ENCODE data around the gene CYP27C1.

Gene CYP27C1

GRCh38 chr2:127150996-127151395, 69.1 kb downstream of the CYP27C1 start:
- Histone ChIP-seq H3K9ac (ENCODE audit: low read depth, low read length, poor library complexity, severe bottlenecking) (no peak overlapping the region), H3K4me3 (ENCODE audit: low read length, poor library complexity, severe bottlenecking) (no peak overlapping the region), H3K9me3 (ENCODE audit: insufficient read depth, low read depth, low read length) (peaks cover 7% of the 10 kb centered on the region; the same call in 1 of the 2 replicates), H3K4me2 (ENCODE audit: low read depth, low read length, poor library complexity, severe bottlenecking) (no peak overlapping the region), H2AFZ (ENCODE audit: low read length) (no peak overlapping the region), H3K4me1 (ENCODE audit: insufficient read depth, low read length, poor library complexity, severe bottlenecking) (no peaks in the 10 kb centered on the region), H3K36me3 (ENCODE audit: insufficient read depth, low read length) (no peaks in the 10 kb centered on the region), H3K9me2 (replicated peaks; ENCODE audit: low read depth, low read length) (no peaks in the 10 kb centered on the region), H4K20me1 (ENCODE audit: insufficient read depth, low read length, poor library complexity, severe bottlenecking) (no peaks in the 10 kb centered on the region), H3F3A (ENCODE audit: low read depth) (no peaks in the 10 kb centered on the region), H3K79me2 (ENCODE audit: insufficient read depth, low read length) (no peaks in the 10 kb centered on the region), H3K27me3 (ENCODE audit: insufficient read depth, low read length, poor library complexity, severe bottlenecking) (no peaks in the 10 kb centered on the region)
- TF ChIP-seq EZH2phosphoT487 (IDR thresholded peaks at IDR 0.05; ENCODE audit: borderline replicate concordance) (no peak), CTCF (conservative IDR thresholded peaks at IDR 0.05; ENCODE audit: low read length) (no peak)

GRCh38 chr2:127149384-127149783, 70.7 kb downstream of the CYP27C1 start:
- H3K9ac ChIP-seq (ENCODE audit: low read depth, low read length, poor library complexity, severe bottlenecking), result no peak overlapping the region
- no peaks in the 10 kb centered on the region for H3K79me2 ChIP-seq (ENCODE audit: insufficient read depth, low read length)
- H3K4me2 ChIP-seq (ENCODE audit: low read depth, low read length, poor library complexity, severe bottlenecking), result no peak overlapping the region
- no peak overlapping the region for H3K4me3 ChIP-seq (ENCODE audit: low read length, poor library complexity, severe bottlenecking)
- H2AFZ ChIP-seq (ENCODE audit: low read length), result no peak overlapping the region
- H3K27me3 ChIP-seq (ENCODE audit: insufficient read depth, low read length, poor library complexity, severe bottlenecking), result no peaks in the 10 kb centered on the region
- H3F3A ChIP-seq (ENCODE audit: low read depth), result no peaks in the 10 kb centered on the region
- no peaks in the 10 kb centered on the region for H3K36me3 ChIP-seq (ENCODE audit: insufficient read depth, low read length)
- H3K4me1 ChIP-seq (ENCODE audit: insufficient read depth, low read length, poor library complexity, severe bottlenecking), result no peaks in the 10 kb centered on the region
- peaks cover 7% of the 10 kb centered on the region; the same call in 1 of the 2 replicates for H3K9me3 ChIP-seq (ENCODE audit: insufficient read depth, low read depth, low read length)
- TF ChIP-seq EZH2phosphoT487 (IDR thresholded peaks at IDR 0.05; ENCODE audit: borderline replicate concordance), result no peak
- no peak for TF ChIP-seq CTCF (conservative IDR thresholded peaks at IDR 0.05; ENCODE audit: low read length)
- H3K9me2 ChIP-seq (replicated peaks; ENCODE audit: low read depth, low read length), result no peaks in the 10 kb centered on the region
- no peaks in the 10 kb centered on the region for H4K20me1 ChIP-seq (ENCODE audit: insufficient read depth, low read length, poor library complexity, severe bottlenecking)

GRCh38 chr2:127146820-127147502, 73.1 kb downstream of the CYP27C1 start:
- Histone ChIP-seq H3K4me2 (ENCODE audit: low read depth, low read length, poor library complexity, severe bottlenecking) (no peak overlapping the region), H3K4me1 (ENCODE audit: insufficient read depth, low read length, poor library complexity, severe bottlenecking) (no peaks in the 10 kb centered on the region), H2AFZ (ENCODE audit: low read length) (no peak overlapping the region), H3K27me3 (ENCODE audit: insufficient read depth, low read length, poor library complexity, severe bottlenecking) (no peaks in the 10 kb centered on the region), H3K4me3 (ENCODE audit: low read length, poor library complexity, severe bottlenecking) (no peak overlapping the region), H3K79me2 (ENCODE audit: insufficient read depth, low read length) (no peaks in the 10 kb centered on the region), H4K20me1 (ENCODE audit: insufficient read depth, low read length, poor library complexity, severe bottlenecking) (no peaks in the 10 kb centered on the region), H3F3A (ENCODE audit: low read depth) (no peaks in the 10 kb centered on the region), H3K9me2 (replicated peaks; ENCODE audit: low read depth, low read length) (no peaks in the 10 kb centered on the region), H3K9ac (ENCODE audit: low read depth, low read length, poor library complexity, severe bottlenecking) (no peak overlapping the region), H3K9me3 (ENCODE audit: insufficient read depth, low read depth, low read length) (peaks cover 7% of the 10 kb centered on the region; the same call in 1 of the 2 replicates), H3K36me3 (ENCODE audit: insufficient read depth, low read length) (no peaks in the 10 kb centered on the region)
- no peak for TF ChIP-seq EZH2phosphoT487 (IDR thresholded peaks at IDR 0.05; ENCODE audit: borderline replicate concordance)
